ENCODE measurements around the gene VTI1A.

- no peak for TF ChIP-seq CTCF (IDR thresholded peaks at IDR 0.05)
- TF ChIP-seq, protein P1, sequence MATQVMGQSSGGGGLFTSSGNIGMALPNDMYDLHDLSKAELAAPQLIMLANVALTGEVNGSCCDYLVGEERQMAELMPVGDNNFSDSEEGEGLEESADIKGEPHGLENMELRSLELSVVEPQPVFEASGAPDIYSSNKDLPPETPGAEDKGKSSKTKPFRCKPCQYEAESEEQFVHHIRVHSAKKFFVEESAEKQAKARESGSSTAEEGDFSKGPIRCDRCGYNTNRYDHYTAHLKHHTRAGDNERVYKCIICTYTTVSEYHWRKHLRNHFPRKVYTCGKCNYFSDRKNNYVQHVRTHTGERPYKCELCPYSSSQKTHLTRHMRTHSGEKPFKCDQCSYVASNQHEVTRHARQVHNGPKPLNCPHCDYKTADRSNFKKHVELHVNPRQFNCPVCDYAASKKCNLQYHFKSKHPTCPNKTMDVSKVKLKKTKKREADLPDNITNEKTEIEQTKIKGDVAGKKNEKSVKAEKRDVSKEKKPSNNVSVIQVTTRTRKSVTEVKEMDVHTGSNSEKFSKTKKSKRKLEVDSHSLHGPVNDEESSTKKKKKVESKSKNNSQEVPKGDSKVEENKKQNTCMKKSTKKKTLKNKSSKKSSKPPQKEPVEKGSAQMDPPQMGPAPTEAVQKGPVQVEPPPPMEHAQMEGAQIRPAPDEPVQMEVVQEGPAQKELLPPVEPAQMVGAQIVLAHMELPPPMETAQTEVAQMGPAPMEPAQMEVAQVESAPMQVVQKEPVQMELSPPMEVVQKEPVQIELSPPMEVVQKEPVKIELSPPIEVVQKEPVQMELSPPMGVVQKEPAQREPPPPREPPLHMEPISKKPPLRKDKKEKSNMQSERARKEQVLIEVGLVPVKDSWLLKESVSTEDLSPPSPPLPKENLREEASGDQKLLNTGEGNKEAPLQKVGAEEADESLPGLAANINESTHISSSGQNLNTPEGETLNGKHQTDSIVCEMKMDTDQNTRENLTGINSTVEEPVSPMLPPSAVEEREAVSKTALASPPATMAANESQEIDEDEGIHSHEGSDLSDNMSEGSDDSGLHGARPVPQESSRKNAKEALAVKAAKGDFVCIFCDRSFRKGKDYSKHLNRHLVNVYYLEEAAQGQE (IDR thresholded peaks at IDR 0.05), result no peak
- TF ChIP-seq JUNB (IDR thresholded peaks at IDR 0.05), result no peak
- TF ChIP-seq MAX (IDR thresholded peaks at IDR 0.05), result no peak
- TF ChIP-seq, protein P2, sequence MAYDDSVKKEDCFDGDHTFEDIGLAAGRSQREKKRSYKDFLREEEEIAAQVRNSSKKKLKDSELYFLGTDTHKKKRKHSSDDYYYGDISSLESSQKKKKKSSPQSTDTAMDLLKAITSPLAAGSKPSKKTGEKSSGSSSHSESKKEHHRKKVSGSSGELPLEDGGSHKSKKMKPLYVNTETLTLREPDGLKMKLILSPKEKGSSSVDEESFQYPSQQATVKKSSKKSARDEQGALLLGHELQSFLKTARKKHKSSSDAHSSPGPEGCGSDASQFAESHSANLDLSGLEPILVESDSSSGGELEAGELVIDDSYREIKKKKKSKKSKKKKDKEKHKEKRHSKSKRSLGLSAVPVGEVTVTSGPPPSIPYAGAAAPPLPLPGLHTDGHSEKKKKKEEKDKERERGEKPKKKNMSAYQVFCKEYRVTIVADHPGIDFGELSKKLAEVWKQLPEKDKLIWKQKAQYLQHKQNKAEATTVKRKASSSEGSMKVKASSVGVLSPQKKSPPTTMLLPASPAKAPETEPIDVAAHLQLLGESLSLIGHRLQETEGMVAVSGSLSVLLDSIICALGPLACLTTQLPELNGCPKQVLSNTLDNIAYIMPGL (CRISPR knock-in tag; IDR thresholded peaks at IDR 0.05; ENCODE audit: borderline replicate concordance), result no peak
- TF ChIP-seq POLR2A (IDR thresholded peaks at IDR 0.05; ENCODE audit: low read length), result no peak
- TF ChIP-seq HOXA7 (CRISPR knock-in tag; IDR thresholded peaks at IDR 0.05), result no peak
- TF ChIP-seq RAD21 (conservative IDR thresholded peaks at IDR 0.05 in 1 of 2, IDR thresholded peaks at IDR 0.05 in 1 of 2), result no peak
- no peak for TF ChIP-seq HDAC2 (IDR thresholded peaks at IDR 0.05)
Measured at GRCh38 chr10:112713411-112713810, 266.4 kb downstream of the VTI1A start.

Measured in A549 (cell line).